Hepatocyte (in vitro differentiated cells): ENCODE data around the gene HAUS1. TPM values are rescaled to one million over a fixed set of nuclear protein-coding genes. Genes with fewer than 3 reads are reported as not detected.

Experiments used
- DNase-seq: peaks from one replicate; pipeline ENCODE4 v3.0.0-alpha.2; 2016; ENCODE audit warnings: low spot score
- H2AFZ ChIP-seq: fragments of 200-600 bp; sonication (generic); 2 replicates; pipeline ENCODE4 v1.6.0; 2016; ENCODE audit warnings: antibody characterized with exemption, mild to moderate bottlenecking
- H3K27ac ChIP-seq: fragments of 200-600 bp; sonication (generic); 2 replicates; pipeline ENCODE4 v1.5.1; 2016; ENCODE audit warnings: mild to moderate bottlenecking
- H3K27me3 ChIP-seq: fragments of 200-600 bp; sonication (generic); 2 replicates; pipeline ENCODE4 v1.6.1; 2016
- H3K36me3 ChIP-seq: fragments of 200-600 bp; sonication (generic); replicated peaks from 2 replicates; pipeline ENCODE4 v1.5.1; 2016; ENCODE audit warnings: low read depth; ENCODE audit not compliant: insufficient read depth
- H3K4me1 ChIP-seq: fragments of 200-600 bp; sonication (generic); 2 replicates; pipeline ENCODE4 v1.5.1; 2016; ENCODE audit warnings: mild to moderate bottlenecking, moderate library complexity; ENCODE audit not compliant: insufficient read depth
- H3K4me2 ChIP-seq: fragments of 200-600 bp; sonication (generic); 2 replicates; pipeline ENCODE4 v1.6.0; 2016
- H3K4me3 ChIP-seq: fragments of 200-600 bp; sonication (generic); 2 replicates; pipeline ENCODE4 v1.5.1; 2016; ENCODE audit warnings: mild to moderate bottlenecking
- H3K79me2 ChIP-seq: fragments of 200-600 bp; sonication (generic); 2 replicates; pipeline ENCODE4 v1.6.0; 2017; ENCODE audit warnings: mild to moderate bottlenecking
- H3K9me2 ChIP-seq: fragments of 200-600 bp; sonication (generic); replicated peaks from 2 replicates; pipeline ENCODE4 v1.6.0; 2017; ENCODE audit warnings: mild to moderate bottlenecking; ENCODE audit not compliant: insufficient read depth
- H3K9me3 ChIP-seq: fragments of 200-600 bp; sonication (generic); 2 replicates; pipeline ENCODE4 v1.5.1; 2016; ENCODE audit warnings: low read depth, mild to moderate bottlenecking
- H4K20me1 ChIP-seq: fragments of 200-600 bp; sonication (generic); 2 replicates; pipeline ENCODE4 v1.6.0; 2016; ENCODE audit warnings: mild to moderate bottlenecking; ENCODE audit not compliant: insufficient read depth, poor library complexity, severe bottlenecking
- EZH2 ChIP-seq: fragments of 200-600 bp; sonication (generic); IDR thresholded peaks from 2 replicates; pipeline ENCODE4 v1.6.1; 2016; ENCODE audit warnings: antibody characterized with exemption, mild to moderate bottlenecking, borderline replicate concordance
- EZH2phosphoT487 ChIP-seq: fragments of 200-600 bp; sonication (generic); IDR thresholded peaks from one replicate; pipeline ENCODE4 v1.6.1; 2018; ENCODE audit warnings: antibody characterized with exemption, mild to moderate bottlenecking, low read depth, moderate library complexity; ENCODE audit not compliant: unreplicated experiment, severe bottlenecking
- WGBS: methylation state at CpG from one replicate; pipeline ENCODE4 v1.1.6; 2016; ENCODE audit warnings: low lambda C conversion rate; ENCODE audit errors: missing lambda C conversion rate; 5-methylcytosine and 5-hydroxymethylcytosine counted together
- polyA plus RNA-seq: library from polyadenylated mRNA; unstranded; fragments of >200 nt; fragmentation: Nextera tagmentation; extraction: Ambion mirVana; gene quantifications from 2 replicates; pipeline ENCODE4 v1.2.1, GENCODE V29; 2016
- total RNA-seq: library from RNA; depleted of rRNA; stranded (reverse); fragments of >200 nt; gene quantifications from 2 replicates; pipeline ENCODE4 v1.2.3, GENCODE V29; 2014
- TF ChIP-seq, protein P1 (sequence below): fragments of 200-600 bp; sonication (generic); IDR thresholded peaks from 2 replicates; pipeline ENCODE4 v1.5.1; 2016; ENCODE audit warnings: antibody characterized with exemption, mild to moderate bottlenecking; ENCODE audit not compliant: poor library complexity

The HAUS1 gene
- total and polyA plus RNA-seq, 2 experiments from 2014 or later: 36.5 to 51.8 TPM

GRCh38 chr18:46152808-46153617 lies 48.8 kb downstream of the HAUS1 start:
- Histone ChIP-seq H2AFZ (no peak overlapping the region), H3K79me2 (no peaks in the 10 kb centered on the region), H3K27ac (no peak overlapping the region), H3K9me3 (no peaks in the 10 kb centered on the region), H3K27me3 (no peaks in the 10 kb centered on the region), H3K4me3 (no peak overlapping the region), H3K4me2 (no peak overlapping the region), H3K4me1 (no peaks in the 10 kb centered on the region), H3K9me2 (no peaks in the 10 kb centered on the region), H3K36me3 (no peaks in the 10 kb centered on the region), H4K20me1 (no peaks in the 10 kb centered on the region)
- no peak for DNase-seq
- WGBS: 19% methylated on average over 8 of the region's 8 CpGs
- TF ChIP-seq EZH2 (no peak), EZH2phosphoT487 (no peak)
- TF ChIP-seq, protein P1, sequence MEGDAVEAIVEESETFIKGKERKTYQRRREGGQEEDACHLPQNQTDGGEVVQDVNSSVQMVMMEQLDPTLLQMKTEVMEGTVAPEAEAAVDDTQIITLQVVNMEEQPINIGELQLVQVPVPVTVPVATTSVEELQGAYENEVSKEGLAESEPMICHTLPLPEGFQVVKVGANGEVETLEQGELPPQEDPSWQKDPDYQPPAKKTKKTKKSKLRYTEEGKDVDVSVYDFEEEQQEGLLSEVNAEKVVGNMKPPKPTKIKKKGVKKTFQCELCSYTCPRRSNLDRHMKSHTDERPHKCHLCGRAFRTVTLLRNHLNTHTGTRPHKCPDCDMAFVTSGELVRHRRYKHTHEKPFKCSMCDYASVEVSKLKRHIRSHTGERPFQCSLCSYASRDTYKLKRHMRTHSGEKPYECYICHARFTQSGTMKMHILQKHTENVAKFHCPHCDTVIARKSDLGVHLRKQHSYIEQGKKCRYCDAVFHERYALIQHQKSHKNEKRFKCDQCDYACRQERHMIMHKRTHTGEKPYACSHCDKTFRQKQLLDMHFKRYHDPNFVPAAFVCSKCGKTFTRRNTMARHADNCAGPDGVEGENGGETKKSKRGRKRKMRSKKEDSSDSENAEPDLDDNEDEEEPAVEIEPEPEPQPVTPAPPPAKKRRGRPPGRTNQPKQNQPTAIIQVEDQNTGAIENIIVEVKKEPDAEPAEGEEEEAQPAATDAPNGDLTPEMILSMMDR: no peak

GRCh38 chr18:46155641-46156051 lies 51.5 kb downstream of the HAUS1 start:
- Histone ChIP-seq H2AFZ (no peak overlapping the region), H3K9me2 (no peaks in the 10 kb centered on the region), H3K27ac (no peak overlapping the region), H3K4me1 (no peaks in the 10 kb centered on the region), H4K20me1 (no peaks in the 10 kb centered on the region), H3K27me3 (no peaks in the 10 kb centered on the region), H3K4me2 (no peak overlapping the region), H3K4me3 (no peak overlapping the region), H3K36me3 (no peaks in the 10 kb centered on the region), H3K9me3 (no peaks in the 10 kb centered on the region), H3K79me2 (no peaks in the 10 kb centered on the region)
- 84% methylated on average over 2 of the region's 2 CpGs for WGBS
- TF ChIP-seq EZH2: no peak
- TF ChIP-seq, protein P1: no peak
- no peak for TF ChIP-seq EZH2phosphoT487
- DNase-seq: no peak

DNA sequence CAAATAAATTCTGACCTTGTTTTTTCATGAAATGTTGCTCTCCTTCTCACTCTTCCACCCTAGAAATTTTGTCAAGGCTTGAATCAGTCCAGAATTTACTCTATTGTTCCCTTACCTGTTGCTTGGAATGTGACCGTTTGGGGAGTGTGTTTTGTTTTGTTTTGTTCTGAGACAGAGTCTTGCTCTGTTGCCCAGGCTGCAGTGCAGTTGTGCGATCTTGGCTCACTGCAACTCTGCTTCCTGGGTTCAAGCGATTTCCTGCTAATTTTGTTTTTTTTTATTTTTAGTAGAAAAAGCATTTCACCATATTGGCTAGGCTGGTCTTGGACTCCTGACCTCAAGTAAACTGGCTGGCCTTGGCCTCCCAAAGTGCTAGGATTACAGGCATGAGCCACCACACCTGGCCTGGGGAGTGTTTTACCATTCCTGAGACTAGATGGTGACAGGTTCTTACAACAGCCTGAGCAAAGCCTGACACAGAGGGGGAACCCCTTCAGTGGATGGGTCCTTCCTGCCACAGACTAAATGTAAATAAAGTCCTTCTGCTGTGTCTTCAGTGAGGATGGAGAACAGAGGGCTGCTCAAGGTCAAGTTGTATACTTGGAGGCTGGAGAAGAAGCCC lies 52.0 kb downstream of the HAUS1 start:
- Histone ChIP-seq H3K9me3 (no peaks in the 10 kb centered on the region), H3K4me2 (no peak overlapping the region), H3K79me2 (no peaks in the 10 kb centered on the region), H3K4me1 (no peaks in the 10 kb centered on the region), H3K27ac (no peak overlapping the region), H3K4me3 (no peak overlapping the region), H3K36me3 (no peaks in the 10 kb centered on the region), H2AFZ (no peak overlapping the region), H4K20me1 (no peaks in the 10 kb centered on the region), H3K9me2 (no peaks in the 10 kb centered on the region), H3K27me3 (no peaks in the 10 kb centered on the region)
- 96% methylated on average over 3 of the region's 3 CpGs for WGBS
- TF ChIP-seq, protein P1: no peak
- no peak for TF ChIP-seq EZH2
- no peak for TF ChIP-seq EZH2phosphoT487
- DNase-seq: no peak
